A549 (cell line): ENCODE results near the gene GMDS.

Experiments
- BHLHE40 ChIP-seq: IDR thresholded peaks from 2 replicates; pipeline ENCODE4 v1.6.1; 2012; ENCODE audit warnings: low read depth, low read length, inconsistent platforms
- EHMT2 ChIP-seq: fragments of 200-600 bp; sonication (generic); IDR thresholded peaks from 2 replicates; pipeline ENCODE4 v1.6.1; 2016; ENCODE audit warnings: antibody characterized with exemption, low read depth, mild to moderate bottlenecking, moderate library complexity
- RAD21 ChIP-seq, 2 experiments: fragments of >200 bp in 1 of 2; sonication (Bioruptor Twin) in 1 of 2; formaldehyde crosslinking in 1 of 2; IDR thresholded peaks in 1 of 2; conservative IDR thresholded peaks in 1 of 2; 2 replicates in 1 of 2; 3 replicates in 1 of 2; pipeline ENCODE4 v1.6.1; 2012 to 2018; ENCODE audit warnings: inconsistent platforms in 1 of 2
- TF ChIP-seq, protein P1 (sequence below): fragments of >200 bp; sonication (Bioruptor Twin); formaldehyde crosslinking; IDR thresholded peaks from 3 replicates; pipeline ENCODE4 v1.5.1; 2016
- TF ChIP-seq, protein P2 (sequence below): fragments of 200-600 bp; sonication (generic); IDR thresholded peaks from 2 replicates; pipeline ENCODE4 v1.6.1; 2016; ENCODE audit warnings: antibody characterized with exemption, mild to moderate bottlenecking, moderate library complexity

DNA sequence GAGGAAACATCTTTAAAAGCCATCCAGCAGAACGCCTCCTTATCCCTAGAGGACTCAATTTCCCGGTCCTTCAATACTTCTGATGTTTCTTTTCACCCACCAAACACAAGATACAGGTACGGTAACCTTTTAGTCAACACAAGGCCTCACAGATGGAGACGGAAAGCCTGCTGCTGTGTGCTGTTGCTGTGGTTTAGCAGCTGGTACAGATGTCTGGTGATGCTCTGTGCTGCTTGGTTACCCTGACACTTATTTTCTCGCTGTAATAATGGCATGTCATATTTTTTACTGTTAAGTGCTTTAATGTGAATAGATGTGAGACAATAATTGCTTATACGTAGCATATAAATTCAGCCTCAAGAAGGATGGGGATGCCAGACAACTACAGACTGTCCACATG lies 25.3 kb downstream of the GMDS start:
- TF ChIP-seq, protein P1, sequence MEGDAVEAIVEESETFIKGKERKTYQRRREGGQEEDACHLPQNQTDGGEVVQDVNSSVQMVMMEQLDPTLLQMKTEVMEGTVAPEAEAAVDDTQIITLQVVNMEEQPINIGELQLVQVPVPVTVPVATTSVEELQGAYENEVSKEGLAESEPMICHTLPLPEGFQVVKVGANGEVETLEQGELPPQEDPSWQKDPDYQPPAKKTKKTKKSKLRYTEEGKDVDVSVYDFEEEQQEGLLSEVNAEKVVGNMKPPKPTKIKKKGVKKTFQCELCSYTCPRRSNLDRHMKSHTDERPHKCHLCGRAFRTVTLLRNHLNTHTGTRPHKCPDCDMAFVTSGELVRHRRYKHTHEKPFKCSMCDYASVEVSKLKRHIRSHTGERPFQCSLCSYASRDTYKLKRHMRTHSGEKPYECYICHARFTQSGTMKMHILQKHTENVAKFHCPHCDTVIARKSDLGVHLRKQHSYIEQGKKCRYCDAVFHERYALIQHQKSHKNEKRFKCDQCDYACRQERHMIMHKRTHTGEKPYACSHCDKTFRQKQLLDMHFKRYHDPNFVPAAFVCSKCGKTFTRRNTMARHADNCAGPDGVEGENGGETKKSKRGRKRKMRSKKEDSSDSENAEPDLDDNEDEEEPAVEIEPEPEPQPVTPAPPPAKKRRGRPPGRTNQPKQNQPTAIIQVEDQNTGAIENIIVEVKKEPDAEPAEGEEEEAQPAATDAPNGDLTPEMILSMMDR: no peak
- TF ChIP-seq, protein P2, sequence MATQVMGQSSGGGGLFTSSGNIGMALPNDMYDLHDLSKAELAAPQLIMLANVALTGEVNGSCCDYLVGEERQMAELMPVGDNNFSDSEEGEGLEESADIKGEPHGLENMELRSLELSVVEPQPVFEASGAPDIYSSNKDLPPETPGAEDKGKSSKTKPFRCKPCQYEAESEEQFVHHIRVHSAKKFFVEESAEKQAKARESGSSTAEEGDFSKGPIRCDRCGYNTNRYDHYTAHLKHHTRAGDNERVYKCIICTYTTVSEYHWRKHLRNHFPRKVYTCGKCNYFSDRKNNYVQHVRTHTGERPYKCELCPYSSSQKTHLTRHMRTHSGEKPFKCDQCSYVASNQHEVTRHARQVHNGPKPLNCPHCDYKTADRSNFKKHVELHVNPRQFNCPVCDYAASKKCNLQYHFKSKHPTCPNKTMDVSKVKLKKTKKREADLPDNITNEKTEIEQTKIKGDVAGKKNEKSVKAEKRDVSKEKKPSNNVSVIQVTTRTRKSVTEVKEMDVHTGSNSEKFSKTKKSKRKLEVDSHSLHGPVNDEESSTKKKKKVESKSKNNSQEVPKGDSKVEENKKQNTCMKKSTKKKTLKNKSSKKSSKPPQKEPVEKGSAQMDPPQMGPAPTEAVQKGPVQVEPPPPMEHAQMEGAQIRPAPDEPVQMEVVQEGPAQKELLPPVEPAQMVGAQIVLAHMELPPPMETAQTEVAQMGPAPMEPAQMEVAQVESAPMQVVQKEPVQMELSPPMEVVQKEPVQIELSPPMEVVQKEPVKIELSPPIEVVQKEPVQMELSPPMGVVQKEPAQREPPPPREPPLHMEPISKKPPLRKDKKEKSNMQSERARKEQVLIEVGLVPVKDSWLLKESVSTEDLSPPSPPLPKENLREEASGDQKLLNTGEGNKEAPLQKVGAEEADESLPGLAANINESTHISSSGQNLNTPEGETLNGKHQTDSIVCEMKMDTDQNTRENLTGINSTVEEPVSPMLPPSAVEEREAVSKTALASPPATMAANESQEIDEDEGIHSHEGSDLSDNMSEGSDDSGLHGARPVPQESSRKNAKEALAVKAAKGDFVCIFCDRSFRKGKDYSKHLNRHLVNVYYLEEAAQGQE: no peak
- no peak for TF ChIP-seq EHMT2
- TF ChIP-seq BHLHE40: no peak
- no peak for TF ChIP-seq RAD21 (conservative IDR thresholded peaks at IDR 0.05 in 1 of 2, IDR thresholded peaks at IDR 0.05 in 1 of 2)
